ENCODE data around the gene ENOX1.

- TF ChIP-seq, protein P1, sequence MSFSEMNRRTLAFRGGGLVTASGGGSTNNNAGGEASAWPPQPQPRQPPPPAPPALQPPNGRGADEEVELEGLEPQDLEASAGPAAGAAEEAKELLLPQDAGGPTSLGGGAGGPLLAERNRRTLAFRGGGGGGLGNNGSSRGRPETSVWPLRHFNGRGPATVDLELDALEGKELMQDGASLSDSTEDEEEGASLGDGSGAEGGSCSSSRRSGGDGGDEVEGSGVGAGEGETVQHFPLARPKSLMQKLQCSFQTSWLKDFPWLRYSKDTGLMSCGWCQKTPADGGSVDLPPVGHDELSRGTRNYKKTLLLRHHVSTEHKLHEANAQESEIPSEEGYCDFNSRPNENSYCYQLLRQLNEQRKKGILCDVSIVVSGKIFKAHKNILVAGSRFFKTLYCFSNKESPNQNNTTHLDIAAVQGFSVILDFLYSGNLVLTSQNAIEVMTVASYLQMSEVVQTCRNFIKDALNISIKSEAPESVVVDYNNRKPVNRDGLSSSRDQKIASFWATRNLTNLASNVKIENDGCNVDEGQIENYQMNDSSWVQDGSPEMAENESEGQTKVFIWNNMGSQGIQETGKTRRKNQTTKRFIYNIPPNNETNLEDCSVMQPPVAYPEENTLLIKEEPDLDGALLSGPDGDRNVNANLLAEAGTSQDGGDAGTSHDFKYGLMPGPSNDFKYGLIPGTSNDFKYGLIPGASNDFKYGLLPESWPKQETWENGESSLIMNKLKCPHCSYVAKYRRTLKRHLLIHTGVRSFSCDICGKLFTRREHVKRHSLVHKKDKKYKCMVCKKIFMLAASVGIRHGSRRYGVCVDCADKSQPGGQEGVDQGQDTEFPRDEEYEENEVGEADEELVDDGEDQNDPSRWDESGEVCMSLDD (tag by site-specific recombination; IDR thresholded peaks at IDR 0.05) = no peak
- TF ChIP-seq PRDM1 (tag by site-specific recombination; IDR thresholded peaks at IDR 0.05) (no peak), ZNF184 (tag by site-specific recombination; IDR thresholded peaks at IDR 0.05) (no peak), ZBTB7A (tag by site-specific recombination; IDR thresholded peaks at IDR 0.05; ENCODE audit: low read depth) (no peak), ZNF560 (tag by site-specific recombination; IDR thresholded peaks at IDR 0.05; ENCODE audit: borderline replicate concordance) (no peak)
- TF ChIP-seq, protein P2, sequence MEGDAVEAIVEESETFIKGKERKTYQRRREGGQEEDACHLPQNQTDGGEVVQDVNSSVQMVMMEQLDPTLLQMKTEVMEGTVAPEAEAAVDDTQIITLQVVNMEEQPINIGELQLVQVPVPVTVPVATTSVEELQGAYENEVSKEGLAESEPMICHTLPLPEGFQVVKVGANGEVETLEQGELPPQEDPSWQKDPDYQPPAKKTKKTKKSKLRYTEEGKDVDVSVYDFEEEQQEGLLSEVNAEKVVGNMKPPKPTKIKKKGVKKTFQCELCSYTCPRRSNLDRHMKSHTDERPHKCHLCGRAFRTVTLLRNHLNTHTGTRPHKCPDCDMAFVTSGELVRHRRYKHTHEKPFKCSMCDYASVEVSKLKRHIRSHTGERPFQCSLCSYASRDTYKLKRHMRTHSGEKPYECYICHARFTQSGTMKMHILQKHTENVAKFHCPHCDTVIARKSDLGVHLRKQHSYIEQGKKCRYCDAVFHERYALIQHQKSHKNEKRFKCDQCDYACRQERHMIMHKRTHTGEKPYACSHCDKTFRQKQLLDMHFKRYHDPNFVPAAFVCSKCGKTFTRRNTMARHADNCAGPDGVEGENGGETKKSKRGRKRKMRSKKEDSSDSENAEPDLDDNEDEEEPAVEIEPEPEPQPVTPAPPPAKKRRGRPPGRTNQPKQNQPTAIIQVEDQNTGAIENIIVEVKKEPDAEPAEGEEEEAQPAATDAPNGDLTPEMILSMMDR (tag by site-specific recombination; IDR thresholded peaks at IDR 0.05) = no peak
Measured at GRCh38 chr13:43411211-43411610, 375.6 kb downstream of the ENOX1 start.

Measured in HEK293 (cell line).